ENCODE measurements around the gene POR.

POR gene

GRCh38 chr7:75985009-75985517, 70.1 kb downstream of the POR start:
- no peaks in the 10 kb centered on the region for H3K9me3 ChIP-seq (replicated peaks; ENCODE audit: insufficient read depth, low read length)
- no peaks in the 10 kb centered on the region for H3K4me1 ChIP-seq (ENCODE audit: low read length)
- H3K79me2 ChIP-seq (ENCODE audit: low read length), result no peaks in the 10 kb centered on the region
- H4K20me1 ChIP-seq (ENCODE audit: insufficient read depth, low read length), result no peaks in the 10 kb centered on the region
- no peak for TF ChIP-seq CTCF (IDR thresholded peaks at IDR 0.05; ENCODE audit: low read length)
- TF ChIP-seq EZH2phosphoT487 (IDR thresholded peaks at IDR 0.05; ENCODE audit: low read length), result no peak
- no peak for TF ChIP-seq EZH2 (optimal IDR thresholded peaks at IDR 0.05; ENCODE audit: low read depth, low read length)
- no peak overlapping the region for H2AFZ ChIP-seq (ENCODE audit: low read length)
- no peaks in the 10 kb centered on the region for H3K27me3 ChIP-seq (replicated peaks; ENCODE audit: insufficient read depth, low read length)
- no peak overlapping the region for H3K27ac ChIP-seq (ENCODE audit: low read length)
- no peak overlapping the region for H3K4me3 ChIP-seq (ENCODE audit: low read length)
- no peaks in the 10 kb centered on the region for H3K36me3 ChIP-seq (replicated peaks; ENCODE audit: insufficient read depth, low read length)
- no peaks in the 10 kb centered on the region for H3K9me2 ChIP-seq (replicated peaks; ENCODE audit: insufficient read depth, low read length)
- no peak for DNase-seq
- H3K9ac ChIP-seq (ENCODE audit: low read length), result no peak overlapping the region
- 0 out of 2 replicates have a peak, but pooled peaks cover 3% of the 10 kb centered on the region for H3F3A ChIP-seq (ENCODE audit: insufficient read depth, low read length)
- no peak overlapping the region for H3K4me2 ChIP-seq (ENCODE audit: low read depth, low read length)

GRCh38 chr7:75985518-75986146, 70.7 kb downstream of the POR start:
- Histone ChIP-seq H4K20me1 (ENCODE audit: insufficient read depth, low read length) (no peaks in the 10 kb centered on the region), H3K9ac (ENCODE audit: low read length) (no peak overlapping the region), H3K27me3 (replicated peaks; ENCODE audit: insufficient read depth, low read length) (no peaks in the 10 kb centered on the region), H3K4me3 (ENCODE audit: low read length) (no peak overlapping the region), H3K36me3 (replicated peaks; ENCODE audit: insufficient read depth, low read length) (no peaks in the 10 kb centered on the region), H3K4me1 (ENCODE audit: low read length) (no peaks in the 10 kb centered on the region), H3K9me2 (replicated peaks; ENCODE audit: insufficient read depth, low read length) (no peaks in the 10 kb centered on the region), H3F3A (ENCODE audit: insufficient read depth, low read length) (0 out of 2 replicates have a peak, but pooled peaks cover 3% of the 10 kb centered on the region), H3K27ac (ENCODE audit: low read length) (no peak overlapping the region), H2AFZ (ENCODE audit: low read length) (no peak overlapping the region), H3K9me3 (replicated peaks; ENCODE audit: insufficient read depth, low read length) (no peaks in the 10 kb centered on the region), H3K4me2 (ENCODE audit: low read depth, low read length) (no peak overlapping the region), H3K79me2 (ENCODE audit: low read length) (no peaks in the 10 kb centered on the region)
- no peak for DNase-seq
- TF ChIP-seq EZH2 (optimal IDR thresholded peaks at IDR 0.05; ENCODE audit: low read depth, low read length), result no peak
- no peak for TF ChIP-seq EZH2phosphoT487 (IDR thresholded peaks at IDR 0.05; ENCODE audit: low read length)

- TF ChIP-seq CTCF (IDR thresholded peaks at IDR 0.05; ENCODE audit: low read length), result no peak
- no peak overlapping the region for H2AFZ ChIP-seq (ENCODE audit: low read length)
- no peaks in the 10 kb centered on the region for H3K9me3 ChIP-seq (replicated peaks; ENCODE audit: insufficient read depth, low read length)
- no peaks in the 10 kb centered on the region for H3K79me2 ChIP-seq (ENCODE audit: low read length)
- no peaks in the 10 kb centered on the region for H3K4me1 ChIP-seq (ENCODE audit: low read length)
- no peak overlapping the region for H3K4me2 ChIP-seq (ENCODE audit: low read depth, low read length)
- H3K4me3 ChIP-seq (ENCODE audit: low read length), result no peak overlapping the region
- 0 out of 2 replicates have a peak, but pooled peaks cover 3% of the 10 kb centered on the region for H3F3A ChIP-seq (ENCODE audit: insufficient read depth, low read length)
- no peaks in the 10 kb centered on the region for H3K36me3 ChIP-seq (replicated peaks; ENCODE audit: insufficient read depth, low read length)
- DNase-seq, result no peak
- no peak overlapping the region for H3K27ac ChIP-seq (ENCODE audit: low read length)
- H3K9me2 ChIP-seq (replicated peaks; ENCODE audit: insufficient read depth, low read length), result no peaks in the 10 kb centered on the region
- no peaks in the 10 kb centered on the region for H3K27me3 ChIP-seq (replicated peaks; ENCODE audit: insufficient read depth, low read length)
- no peaks in the 10 kb centered on the region for H4K20me1 ChIP-seq (ENCODE audit: insufficient read depth, low read length)
- H3K9ac ChIP-seq (ENCODE audit: low read length), result no peak overlapping the region
Observed at GRCh38 chr7:75986147-75986781, 71.3 kb downstream of the POR start.
